ENCODE data around the gene ZAP70. TPM values are rescaled to one million over a fixed set of nuclear protein-coding genes. Genes with fewer than 3 reads are reported as not detected.

ZAP70 gene
- total and polyA plus RNA-seq, 10 donors = 35.2 to 96.1 (median 62.2) TPM

DNA sequence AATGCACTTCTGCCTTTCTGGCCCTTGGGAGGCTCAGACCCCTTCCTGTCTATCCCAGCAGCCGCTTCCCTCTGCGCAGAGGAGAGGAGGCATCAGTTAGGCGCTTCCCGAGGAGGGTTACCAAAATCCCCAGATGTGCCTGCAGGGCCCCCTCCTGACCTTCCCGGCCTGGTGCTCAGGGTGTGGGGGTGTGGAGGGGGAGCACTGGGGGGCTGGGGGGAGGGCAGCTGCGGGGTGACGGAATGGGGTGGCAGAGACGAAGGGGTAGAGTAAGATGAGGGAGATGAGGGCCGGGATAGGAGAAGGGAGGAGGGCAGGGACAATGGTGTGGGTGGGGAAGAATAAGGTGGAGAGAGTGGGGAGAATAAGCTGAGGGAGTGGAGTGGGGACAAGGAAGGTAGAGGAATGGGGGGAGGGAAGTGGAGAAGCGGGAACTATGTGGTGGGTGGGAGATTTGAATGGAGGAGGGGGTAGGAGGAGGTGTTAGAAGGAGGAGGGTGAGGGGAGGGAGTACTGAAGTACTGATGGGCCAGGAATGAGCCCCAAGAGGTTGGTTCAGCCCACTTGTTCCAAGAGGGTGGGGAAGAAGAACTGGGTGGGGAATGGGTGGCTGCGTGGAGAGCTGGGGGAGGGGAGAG, 6.5 kb upstream of the ZAP70 start:
- WGBS, 5 donors = 73 to 78% (median 76%) methylated on average over 11 of the region's 11 CpGs
- TF ChIP-seq CTCF (IDR thresholded peaks at IDR 0.05 in 8 of 11, conservative IDR thresholded peaks at IDR 0.05 in 3 of 11) (no peak), POLR2A (IDR thresholded peaks at IDR 0.05) (no peak), POLR2AphosphoS5 (IDR thresholded peaks at IDR 0.05) (no peak)
- Histone ChIP-seq H3K27ac (no peak overlapping the region), H3K9me3 (no peaks in the 10 kb centered on the region), H3K4me3 (no peak overlapping the region), H3K4me1 (peaks cover 0 to 19% (median 3%) of the 10 kb centered on the region in 6 donors), H3K27me3 (replicated peaks in 1 of 7) (peaks cover 0 to 28% (median 0%) of the 10 kb centered on the region in 7 donors), H3K36me3 (no peaks in the 10 kb centered on the region)
- DNase-seq = no peak
- intact Hi-C loops (cut with DNase I; ENCODE audit: low total_unique reads) = no loop called here

- H3K27me3 ChIP-seq (replicated peaks in 1 of 7) = peaks cover 0 to 28% (median 0%) of the 10 kb centered on the region in 7 donors
- WGBS, 5 donors = 84 to 91% (median 87%) methylated on average over 6 to 11 of the region's 11 CpGs
- TF ChIP-seq CTCF (IDR thresholded peaks at IDR 0.05 in 8 of 11, conservative IDR thresholded peaks at IDR 0.05 in 3 of 11) = no peak
- TF ChIP-seq POLR2A (IDR thresholded peaks at IDR 0.05) = no peak
- TF ChIP-seq POLR2AphosphoS5 (IDR thresholded peaks at IDR 0.05) = no peak
- DNase-seq = no peak
- H3K36me3 ChIP-seq = no peaks in the 10 kb centered on the region
- no peak overlapping the region for H3K4me3 ChIP-seq
- H3K9me3 ChIP-seq = no peaks in the 10 kb centered on the region
- H3K27ac ChIP-seq = no peak overlapping the region
- peaks cover 0 to 26% (median 5%) of the 10 kb centered on the region in 6 donors for H3K4me1 ChIP-seq
- intact Hi-C loops (cut with DNase I; ENCODE audit: low total_unique reads) = no loop called here
These were observed 5.9 kb upstream of the ZAP70 start for GRCh38 chr2:97707362-97708047.

DNA sequence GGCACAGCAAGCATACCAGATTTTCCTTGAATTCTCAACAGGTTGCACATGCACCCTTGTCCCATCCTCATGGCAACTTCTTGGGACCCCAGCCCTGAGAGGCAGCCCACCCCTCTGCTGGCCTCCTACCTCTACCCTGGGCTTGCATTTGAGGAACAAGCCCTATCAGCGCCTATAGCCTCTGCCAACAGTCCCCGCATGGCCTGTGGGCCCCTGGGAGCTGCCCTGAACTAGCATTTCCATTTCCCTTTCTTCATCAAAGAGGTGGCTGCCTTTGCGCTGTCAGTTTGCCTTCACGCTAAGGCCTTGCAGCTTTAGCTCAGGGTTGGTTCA, 5.4 kb upstream of the ZAP70 start:
- Histone ChIP-seq H3K36me3 (no peaks in the 10 kb centered on the region), H3K27ac (no peak overlapping the region), H3K4me3 (no peak overlapping the region), H3K27me3 (replicated peaks in 1 of 7) (peaks cover 0 to 28% (median 0%) of the 10 kb centered on the region in 7 donors), H3K4me1 (peaks cover 0 to 31% (median 9%) of the 10 kb centered on the region in 6 donors), H3K9me3 (no peaks in the 10 kb centered on the region)
- 31 to 67% (median 60%) methylated on average over 4 of the region's 4 CpGs for WGBS, 5 donors
- intact Hi-C loops (cut with DNase I; ENCODE audit: low total_unique reads) = no loop called here
- no peak for DNase-seq
- TF ChIP-seq POLR2A (IDR thresholded peaks at IDR 0.05) = no peak
- no peak for TF ChIP-seq POLR2AphosphoS5 (IDR thresholded peaks at IDR 0.05)
- TF ChIP-seq CTCF (IDR thresholded peaks at IDR 0.05 in 8 of 11, conservative IDR thresholded peaks at IDR 0.05 in 3 of 11) = no peak

GRCh38 chr2:97708608-97709007, 4.8 kb upstream of the ZAP70 start:
- Histone ChIP-seq H3K27ac (no peak overlapping the region), H3K36me3 (no peaks in the 10 kb centered on the region), H3K27me3 (replicated peaks in 1 of 7) (peaks cover 0 to 28% (median 0%) of the 10 kb centered on the region in 7 donors), H3K4me3 (no peak overlapping the region), H3K4me1 (peaks cover 0 to 37% (median 13%) of the 10 kb centered on the region in 6 donors), H3K9me3 (no peaks in the 10 kb centered on the region)
- DNase-seq = peak; percentile 39
- TF ChIP-seq POLR2AphosphoS5 (IDR thresholded peaks at IDR 0.05) (no peak), CTCF (IDR thresholded peaks at IDR 0.05 in 8 of 11, conservative IDR thresholded peaks at IDR 0.05 in 3 of 11) (no peak), POLR2A (IDR thresholded peaks at IDR 0.05) (no peak)
- 91 to 94% (median 92%) methylated on average over 8 of the region's 8 CpGs for WGBS, 5 donors
- intact Hi-C loops (cut with DNase I; ENCODE audit: low total_unique reads) = no loop called here

All from spleen (tissue), 11 donors.